Neural progenitor cell (in vitro differentiated cells): ENCODE results near the gene UBE2K. TPM values are rescaled to one million over a fixed set of nuclear protein-coding genes. Genes with fewer than 3 reads are reported as not detected.
"Not testable (repeated sequence)": the region's sequence is repeated elsewhere in the genome, so short reads cannot be mapped to it uniquely, and the experiment has no call there.

Experiments used
- DNase-seq: peaks from one replicate; pipeline ENCODE4 v3.0.0-alpha.2; 2016; ENCODE audit warnings: low spot score
- H2AFZ ChIP-seq: fragments of 200-600 bp; sonication (generic); replicated peaks from 2 replicates; pipeline ENCODE4 v1.6.1; 2016; ENCODE audit warnings: antibody characterized with exemption
- H3F3A ChIP-seq: fragments of 200-600 bp; sonication (generic); 2 replicates; pipeline ENCODE4 v1.6.1; 2016; ENCODE audit warnings: antibody characterized with exemption, low read depth
- H3K27ac ChIP-seq: fragments of 200-600 bp; sonication (generic); 2 replicates; pipeline ENCODE4 v1.5.1; 2016; ENCODE audit warnings: mild to moderate bottlenecking
- H3K27me3 ChIP-seq: fragments of 200-600 bp; sonication (generic); 2 replicates; pipeline ENCODE4 v1.6.1; 2016; ENCODE audit warnings: mild to moderate bottlenecking, moderate library complexity
- H3K36me3 ChIP-seq: fragments of 200-600 bp; sonication (generic); 2 replicates; pipeline ENCODE4 v1.5.1; 2016
- H3K4me1 ChIP-seq: fragments of 200-600 bp; sonication (generic); 2 replicates; pipeline ENCODE4 v1.6.1; 2016; ENCODE audit warnings: mixed run types
- H3K4me2 ChIP-seq: fragments of 200-600 bp; sonication (generic); 2 replicates; pipeline ENCODE4 v1.6.1; 2016
- H3K4me3 ChIP-seq: fragments of 200-600 bp; sonication (generic); 2 replicates; pipeline ENCODE4 v1.5.1; 2016
- H3K79me2 ChIP-seq: fragments of 200-600 bp; sonication (generic); 2 replicates; pipeline ENCODE4 v1.6.1; 2016; ENCODE audit warnings: low read depth
- H3K9ac ChIP-seq: fragments of 200-600 bp; sonication (generic); 2 replicates; pipeline ENCODE4 v1.6.1; 2016
- H3K9me3 ChIP-seq: fragments of 200-600 bp; sonication (generic); 2 replicates; pipeline ENCODE4 v1.5.1; 2016; ENCODE audit warnings: low read depth
- H4K20me1 ChIP-seq: fragments of 200-600 bp; sonication (generic); 2 replicates; pipeline ENCODE4 v1.6.1; 2016; ENCODE audit warnings: low read depth
- H3K27ac Mint-ChIP-seq: 3 replicates; pipeline ENCODE4 v1.8.0; 2021; ENCODE audit warnings: mixed read lengths
- H3K27me3 Mint-ChIP-seq: 2 replicates; pipeline ENCODE4 v1.8.0; 2022; ENCODE audit warnings: low read depth, mild to moderate bottlenecking, inconsistent platforms, moderate library complexity, mixed read lengths; ENCODE audit not compliant: insufficient read depth
- H3K36me3 Mint-ChIP-seq: 3 replicates; pipeline ENCODE4 v1.8.0; 2021; ENCODE audit warnings: mixed read lengths
- H3K4me1 Mint-ChIP-seq: 3 replicates; pipeline ENCODE4 v1.8.0; 2021; ENCODE audit warnings: mixed read lengths
- H3K4me3 Mint-ChIP-seq: 3 replicates; pipeline ENCODE4 v1.8.0; 2021; ENCODE audit warnings: mild to moderate bottlenecking, moderate library complexity, mixed read lengths
- H3K9me3 Mint-ChIP-seq: 3 replicates; pipeline ENCODE4 v1.8.0; 2020; ENCODE audit warnings: mixed read lengths
- EZH2 ChIP-seq: fragments of 200-600 bp; sonication (generic); IDR thresholded peaks from 2 replicates; pipeline ENCODE4 v1.6.1; 2017; ENCODE audit warnings: antibody characterized with exemption, mild to moderate bottlenecking, moderate library complexity
- EZH2phosphoT487 ChIP-seq: fragments of 200-600 bp; sonication (generic); IDR thresholded peaks from 2 replicates; pipeline ENCODE4 v1.6.1; 2017; ENCODE audit warnings: antibody characterized with exemption
- total RNA-seq: library from RNA; depleted of rRNA; stranded (reverse); fragments of >200 nt; gene quantifications from 2 replicates; pipeline ENCODE4 v1.2.3, GENCODE V29; 2015; ENCODE audit warnings: low replicate concordance
- TF ChIP-seq, protein P1 (sequence below): fragments of 200-600 bp; sonication (generic); IDR thresholded peaks from 2 replicates; pipeline ENCODE4 v1.5.1; 2017; ENCODE audit warnings: antibody characterized with exemption, mild to moderate bottlenecking

The UBE2K gene
- total RNA-seq, 1 donor from 2014 or later: 61.8 TPM

DNA sequence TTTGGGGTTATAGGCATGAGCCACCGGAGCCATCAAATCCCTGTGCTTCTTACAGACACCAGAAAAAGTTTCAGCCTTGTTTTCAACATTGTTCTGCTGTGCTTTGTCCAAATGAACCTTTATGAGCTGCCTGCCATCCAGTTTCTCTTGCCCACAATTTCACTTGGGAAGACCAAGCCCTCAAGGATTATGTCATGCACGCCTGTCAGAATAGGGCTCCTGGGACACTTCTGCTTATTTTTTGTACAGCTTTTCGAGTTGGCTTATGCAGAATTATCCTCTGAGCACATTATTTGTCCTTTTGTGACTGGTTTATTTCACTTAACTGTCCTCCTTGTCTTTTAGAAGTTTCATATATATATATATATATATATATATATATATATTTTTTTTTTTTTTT lies 16.2 kb downstream of the UBE2K start:
- Histone ChIP-seq H3K27me3 (no peaks in the 10 kb centered on the region), H3K36me3 (no peaks in the 10 kb centered on the region), H3K4me3 (no peak overlapping the region), H2AFZ (no peak overlapping the region), H3K4me2 (no peak overlapping the region), H3K9ac (no peak overlapping the region), H3K4me1 (no peaks in the 10 kb centered on the region), H4K20me1 (peaks cover 51% of the 10 kb centered on the region), H3K9me3 (no peaks in the 10 kb centered on the region), H3F3A (peaks cover 6% of the 10 kb centered on the region), H3K79me2 (peaks cover 100% of the 10 kb centered on the region), H3K27ac (peak overlapping the region; percentile 29)
- H3K4me3 Mint-ChIP-seq: no peak overlapping the region
- TF ChIP-seq, protein P1, sequence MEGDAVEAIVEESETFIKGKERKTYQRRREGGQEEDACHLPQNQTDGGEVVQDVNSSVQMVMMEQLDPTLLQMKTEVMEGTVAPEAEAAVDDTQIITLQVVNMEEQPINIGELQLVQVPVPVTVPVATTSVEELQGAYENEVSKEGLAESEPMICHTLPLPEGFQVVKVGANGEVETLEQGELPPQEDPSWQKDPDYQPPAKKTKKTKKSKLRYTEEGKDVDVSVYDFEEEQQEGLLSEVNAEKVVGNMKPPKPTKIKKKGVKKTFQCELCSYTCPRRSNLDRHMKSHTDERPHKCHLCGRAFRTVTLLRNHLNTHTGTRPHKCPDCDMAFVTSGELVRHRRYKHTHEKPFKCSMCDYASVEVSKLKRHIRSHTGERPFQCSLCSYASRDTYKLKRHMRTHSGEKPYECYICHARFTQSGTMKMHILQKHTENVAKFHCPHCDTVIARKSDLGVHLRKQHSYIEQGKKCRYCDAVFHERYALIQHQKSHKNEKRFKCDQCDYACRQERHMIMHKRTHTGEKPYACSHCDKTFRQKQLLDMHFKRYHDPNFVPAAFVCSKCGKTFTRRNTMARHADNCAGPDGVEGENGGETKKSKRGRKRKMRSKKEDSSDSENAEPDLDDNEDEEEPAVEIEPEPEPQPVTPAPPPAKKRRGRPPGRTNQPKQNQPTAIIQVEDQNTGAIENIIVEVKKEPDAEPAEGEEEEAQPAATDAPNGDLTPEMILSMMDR: no peak
- TF ChIP-seq EZH2 (no peak), EZH2phosphoT487 (no peak)
- H3K4me1 Mint-ChIP-seq: peaks cover 6% of the 10 kb centered on the region
- H3K36me3 Mint-ChIP-seq: peaks cover 35% of the 10 kb centered on the region
- DNase-seq: no peak
- no peak overlapping the region for H3K27ac Mint-ChIP-seq
- peaks cover 8% of the 10 kb centered on the region for H3K9me3 Mint-ChIP-seq
- no peaks in the 10 kb centered on the region for H3K27me3 Mint-ChIP-seq

DNA sequence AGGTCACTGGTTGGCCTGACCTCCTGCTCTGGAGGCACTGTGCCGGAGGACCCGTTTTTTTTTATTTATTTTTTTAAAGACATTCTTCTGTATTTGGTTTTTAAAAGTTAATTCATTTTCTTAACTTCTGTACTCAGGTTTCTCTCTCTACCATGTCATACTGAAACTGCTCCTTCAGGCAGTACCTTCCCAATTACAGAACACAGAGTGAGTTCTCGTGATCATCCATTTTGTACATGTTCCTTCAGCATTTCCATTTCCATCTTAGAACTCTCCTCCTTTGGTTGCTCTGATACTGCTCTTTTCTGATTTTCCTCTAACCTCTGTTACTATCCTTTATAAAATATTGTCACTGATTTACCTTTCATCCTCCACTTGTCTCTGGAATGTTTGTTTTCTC lies 17.9 kb downstream of the UBE2K start:
- H4K20me1 ChIP-seq: peaks cover 51% of the 10 kb centered on the region
- no peak overlapping the region for H2AFZ ChIP-seq
- Mint-ChIP-seq H3K9me3 (peaks cover 8% of the 10 kb centered on the region), H3K4me1 (peaks cover 6% of the 10 kb centered on the region), H3K27ac (no peak overlapping the region), H3K4me3 (no peak overlapping the region), H3K27me3 (no peaks in the 10 kb centered on the region), H3K36me3 (peaks cover 35% of the 10 kb centered on the region)
- no peak overlapping the region for H3K9ac ChIP-seq
- H3K36me3 ChIP-seq: no peaks in the 10 kb centered on the region
- TF ChIP-seq EZH2 (no peak), EZH2phosphoT487 (no peak)
- TF ChIP-seq, protein P1: no peak
- no peaks in the 10 kb centered on the region for H3K4me1 ChIP-seq
- peaks cover 100% of the 10 kb centered on the region for H3K79me2 ChIP-seq
- H3K27ac ChIP-seq: no peak overlapping the region
- H3K27me3 ChIP-seq: no peaks in the 10 kb centered on the region
- H3K4me2 ChIP-seq: no peak overlapping the region
- H3K9me3 ChIP-seq: no peaks in the 10 kb centered on the region
- H3F3A ChIP-seq: peaks cover 2% of the 10 kb centered on the region
- H3K4me3 ChIP-seq: no peak overlapping the region
- no peak for DNase-seq

DNA sequence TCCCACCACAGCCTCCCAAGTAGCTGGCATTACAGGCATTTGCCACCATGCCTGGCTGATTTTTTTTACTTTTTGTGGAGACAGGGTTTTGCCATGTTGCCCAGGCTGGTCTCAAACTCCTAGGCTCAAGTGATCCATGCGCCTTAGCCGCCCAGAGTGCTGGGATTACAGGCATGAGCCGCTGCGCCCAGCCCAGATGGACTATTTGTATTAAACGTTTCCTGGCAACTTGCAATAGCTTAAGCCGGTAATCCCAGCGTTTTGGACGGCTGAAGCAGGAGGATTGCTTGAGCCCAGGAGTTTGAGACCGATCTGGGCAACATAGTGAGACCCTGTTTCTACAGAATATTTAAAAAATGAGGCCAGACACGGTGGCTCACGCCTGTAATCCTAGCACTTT lies 18.4 kb downstream of the UBE2K start:
- no peak overlapping the region for H3K4me2 ChIP-seq
- no peaks in the 10 kb centered on the region for H3K9me3 ChIP-seq
- no peak for DNase-seq
- Mint-ChIP-seq H3K4me3 (no peak overlapping the region), H3K36me3 (peaks cover 36% of the 10 kb centered on the region), H3K27me3 (no peaks in the 10 kb centered on the region), H3K27ac (no peak overlapping the region), H3K9me3 (peaks cover 8% of the 10 kb centered on the region), H3K4me1 (peaks cover 6% of the 10 kb centered on the region)
- H4K20me1 ChIP-seq: peaks cover 53% of the 10 kb centered on the region
- no peak overlapping the region for H2AFZ ChIP-seq
- TF ChIP-seq EZH2: no peak
- no peak for TF ChIP-seq EZH2phosphoT487
- TF ChIP-seq, protein P1: no peak
- H3K27me3 ChIP-seq: no peaks in the 10 kb centered on the region
- H3K27ac ChIP-seq: no peak overlapping the region
- no peaks in the 10 kb centered on the region for H3K36me3 ChIP-seq
- H3K79me2 ChIP-seq: peaks cover 100% of the 10 kb centered on the region
- H3F3A ChIP-seq: peaks cover 5% of the 10 kb centered on the region
- H3K4me3 ChIP-seq: no peak overlapping the region
- no peak overlapping the region for H3K9ac ChIP-seq
- no peaks in the 10 kb centered on the region for H3K4me1 ChIP-seq

DNA sequence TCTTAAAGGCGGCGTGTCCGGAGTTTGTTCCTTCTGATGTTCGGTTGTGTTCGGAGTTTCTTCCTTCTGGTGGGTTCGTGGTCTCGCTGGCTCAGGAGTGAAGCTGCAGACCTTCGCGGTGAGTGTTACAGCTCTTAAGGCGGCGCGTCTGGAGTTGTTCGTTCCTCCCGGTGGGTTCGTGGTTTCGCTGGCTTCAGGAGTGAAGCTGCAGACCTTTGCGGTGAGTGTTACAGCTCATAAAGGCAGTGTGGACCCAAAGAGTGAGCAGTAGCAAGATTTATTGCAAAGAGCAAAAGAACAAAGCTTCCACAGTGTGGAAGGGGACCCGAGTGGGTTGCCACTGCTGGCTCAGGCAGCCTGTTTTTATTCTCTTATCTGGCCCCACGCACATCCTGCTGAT lies 19.8 kb downstream of the UBE2K start:
- peaks cover 29% of the 10 kb centered on the region for H3K36me3 Mint-ChIP-seq
- H3K4me1 ChIP-seq, H3F3A ChIP-seq, H3K27ac Mint-ChIP-seq, DNase-seq, H3K27me3 Mint-ChIP-seq, H3K27me3 ChIP-seq, H3K4me2 ChIP-seq, H3K27ac ChIP-seq, H3K4me3 Mint-ChIP-seq, H3K9me3 ChIP-seq, H3K9ac ChIP-seq, H3K4me3 ChIP-seq, H3K9me3 Mint-ChIP-seq, H3K4me1 Mint-ChIP-seq, H2AFZ ChIP-seq, H3K36me3 ChIP-seq: not testable (repeated sequence)
- H3K79me2 ChIP-seq: peaks cover 100% of the 10 kb centered on the region
- peaks cover 51% of the 10 kb centered on the region for H4K20me1 ChIP-seq
